MG63 (cell line): ENCODE data around the gene CHST9. TPM values are rescaled to one million over a fixed set of nuclear protein-coding genes. Genes with fewer than 3 reads are reported as not detected.
A peak's percentile ranks its signal among the peaks of the same experiment; 100 is the strongest.

ENCODE experiments used
- DNase-seq: peaks from one replicate; pipeline ENCODE4 v3.0.0-alpha.2; 2020
- H3K27me3 ChIP-seq: fragments of 250-450 bp; sonication (Bioruptor Pico); 2 replicates; pipeline ENCODE4 v1.5.1; 2020; ENCODE audit warnings: mild to moderate bottlenecking, moderate library complexity
- H3K36me3 ChIP-seq: fragments of 250-450 bp; sonication (Bioruptor Pico); 2 replicates; pipeline ENCODE4 v1.5.1; 2020; ENCODE audit warnings: mild to moderate bottlenecking, moderate library complexity
- H3K4me3 ChIP-seq: fragments of 250-450 bp; sonication (Bioruptor Pico); 2 replicates; pipeline ENCODE4 v1.5.1; 2020; ENCODE audit warnings: mild to moderate bottlenecking, moderate library complexity
- H3K9me3 ChIP-seq: fragments of 250-450 bp; sonication (Bioruptor Pico); 2 replicates; pipeline ENCODE4 v1.5.1; 2020; ENCODE audit warnings: mild to moderate bottlenecking, moderate library complexity
- total RNA-seq: library from RNA; depleted of rRNA; stranded (reverse); fragments of >200 nt; shearing (Covaris generic); gene quantifications from 2 replicates; pipeline ENCODE4 v1.2.3, GENCODE V29; 2014; ENCODE audit warnings: low replicate concordance

CHST9 gene
- total RNA-seq, 1 experiment from 2014 or later: not detected

DNA sequence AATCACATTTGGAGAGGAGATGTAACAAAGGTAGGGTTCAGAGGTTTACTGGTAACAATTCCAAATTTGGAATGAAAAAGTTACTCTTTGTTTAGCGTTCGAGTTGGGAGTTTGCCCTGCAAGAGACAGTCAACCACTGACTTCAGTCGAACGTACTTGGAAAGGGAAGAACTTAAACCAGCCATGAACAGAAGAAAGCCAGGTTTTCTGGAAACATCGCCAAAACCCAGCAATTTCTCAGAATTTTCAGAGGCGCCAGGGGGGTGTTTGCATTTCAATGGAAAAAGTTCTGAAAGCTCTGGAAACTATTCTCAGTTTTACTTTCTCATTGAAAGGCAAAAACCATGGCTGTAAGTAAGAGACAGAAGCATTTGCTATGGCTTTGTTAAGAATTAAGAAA is 291.1 kb downstream of the CHST9 start:
- H3K9me3 ChIP-seq: no peaks in the 10 kb centered on the region
- H3K36me3 ChIP-seq: no peaks in the 10 kb centered on the region
- no peak overlapping the region for H3K4me3 ChIP-seq
- no peaks in the 10 kb centered on the region for H3K27me3 ChIP-seq
- DNase-seq: no peak

DNA sequence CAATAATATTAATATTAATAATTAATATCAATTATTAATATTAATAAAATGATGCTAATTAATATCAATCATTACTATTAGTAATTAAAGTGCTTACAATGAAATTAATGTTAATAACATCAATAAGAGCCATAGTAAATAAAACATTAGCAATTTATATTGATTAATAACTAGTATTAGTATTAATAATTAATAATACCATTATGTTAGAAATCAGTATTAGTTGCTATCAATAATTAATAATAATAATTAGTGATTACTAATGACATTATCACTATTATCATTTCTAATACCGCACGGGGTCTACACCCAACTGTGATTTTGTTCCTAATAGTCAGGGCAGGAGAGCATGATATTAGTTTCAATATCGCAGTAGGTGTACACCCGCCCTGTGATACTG is 296.8 kb downstream of the CHST9 start:
- Histone ChIP-seq H3K36me3 (no peaks in the 10 kb centered on the region), H3K27me3 (no peaks in the 10 kb centered on the region), H3K9me3 (no peaks in the 10 kb centered on the region), H3K4me3 (no peak overlapping the region)
- DNase-seq: no peak

DNA sequence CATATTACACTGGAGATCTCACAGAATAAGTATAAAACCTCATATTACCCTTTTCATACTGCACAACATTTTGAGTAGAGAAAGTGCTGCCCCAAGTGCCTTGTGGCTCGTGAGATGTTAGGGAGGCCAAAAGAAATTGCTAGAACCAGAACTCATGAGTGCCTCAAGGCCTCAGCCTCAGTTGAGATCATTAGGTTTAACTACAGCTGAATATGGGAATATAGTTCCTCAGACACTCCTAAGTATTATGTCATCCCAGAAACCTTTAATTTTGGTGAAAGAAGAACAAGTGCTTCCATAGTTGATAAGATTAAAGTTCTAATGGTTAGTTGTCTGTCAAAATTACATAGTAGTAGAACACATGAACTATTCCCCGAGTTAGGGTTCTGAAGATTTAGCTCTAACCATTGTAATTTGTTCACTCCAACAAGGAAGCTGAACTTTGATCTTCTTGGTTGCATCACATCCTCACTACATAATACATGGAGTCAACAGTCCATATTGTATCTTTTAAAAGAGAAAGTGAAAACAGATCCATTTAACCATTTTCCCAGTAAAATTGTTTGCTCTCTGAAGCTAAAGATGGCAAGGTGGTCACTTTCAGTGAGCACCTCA is 310.0 kb downstream of the CHST9 start:
- DNase-seq: no peak
- no peaks in the 10 kb centered on the region for H3K27me3 ChIP-seq
- no peaks in the 10 kb centered on the region for H3K36me3 ChIP-seq
- H3K9me3 ChIP-seq: no peaks in the 10 kb centered on the region
- H3K4me3 ChIP-seq: no peak overlapping the region

DNA sequence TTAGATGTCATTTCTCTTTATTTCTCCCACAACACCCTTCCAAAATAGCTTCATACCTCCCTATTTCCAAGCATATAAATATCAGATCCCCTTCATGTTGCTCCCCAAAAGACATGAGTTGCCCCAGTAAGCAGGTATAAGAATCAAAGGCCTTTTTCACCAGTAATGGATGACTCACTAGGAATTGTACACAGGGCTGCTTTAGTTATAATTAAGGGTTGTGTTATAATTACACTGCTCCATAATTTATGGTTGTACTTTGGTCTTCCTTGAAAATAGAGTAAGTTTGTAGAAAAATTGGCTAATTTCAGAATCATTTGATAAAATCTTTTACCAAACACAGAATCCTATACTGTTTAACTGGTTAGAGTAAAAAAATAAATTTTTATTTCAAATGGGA is 310.8 kb downstream of the CHST9 start:
- Histone ChIP-seq H3K9me3 (no peaks in the 10 kb centered on the region), H3K4me3 (no peak overlapping the region), H3K36me3 (no peaks in the 10 kb centered on the region), H3K27me3 (no peaks in the 10 kb centered on the region)
- DNase-seq: no peak

DNA sequence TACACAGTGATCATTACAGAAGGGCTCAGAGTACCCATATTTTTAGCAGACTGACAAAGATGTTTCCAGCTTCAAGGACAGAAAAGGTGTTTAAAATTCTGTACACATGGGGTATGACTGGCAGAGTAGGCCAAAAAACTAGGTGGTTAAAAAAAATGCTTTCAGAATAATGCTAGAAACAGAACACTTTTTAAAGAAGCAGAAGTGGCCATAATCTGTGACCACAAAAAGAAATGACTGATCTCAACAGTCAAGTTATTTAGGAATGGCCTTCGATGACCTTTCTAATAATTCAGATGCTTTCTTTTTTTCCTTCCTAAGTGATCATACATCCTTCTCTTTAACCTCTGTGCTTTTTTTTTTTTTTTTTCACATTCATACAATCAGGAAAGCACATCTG is 315.5 kb downstream of the CHST9 start:
- no peak overlapping the region for H3K4me3 ChIP-seq
- no peaks in the 10 kb centered on the region for H3K9me3 ChIP-seq
- DNase-seq: no peak
- no peaks in the 10 kb centered on the region for H3K36me3 ChIP-seq
- 0 out of 2 replicates have a peak, but pooled peaks cover 3% of the 10 kb centered on the region for H3K27me3 ChIP-seq

DNA sequence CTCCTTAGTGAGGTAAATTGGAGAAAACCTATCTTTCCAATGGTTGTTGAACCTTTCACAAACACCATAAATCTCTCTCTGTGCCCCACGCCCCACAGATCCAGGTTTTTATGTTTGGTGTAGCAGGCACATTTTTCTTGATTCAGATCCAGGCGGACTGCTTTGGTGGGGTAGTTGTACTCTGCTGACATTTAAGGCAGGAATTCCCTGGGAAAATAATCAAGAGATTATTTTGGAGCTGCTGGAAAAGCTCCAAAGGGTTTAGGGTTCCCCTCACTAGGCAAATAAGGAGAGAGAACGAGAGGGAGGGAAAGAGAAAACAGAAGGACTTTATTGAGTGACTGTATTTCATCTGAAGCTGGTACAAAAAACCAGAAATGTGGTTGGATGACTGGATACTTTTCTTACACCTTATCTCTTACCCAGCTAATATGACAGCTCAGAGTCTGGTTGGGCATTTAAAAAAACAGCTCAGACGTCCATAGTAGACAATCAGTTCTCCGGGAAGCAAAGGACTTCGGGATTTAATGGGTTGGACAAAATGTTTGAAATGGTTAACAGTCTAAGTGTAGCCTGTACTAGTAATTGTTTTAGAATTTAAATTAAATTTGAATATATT is 316.0 kb downstream of the CHST9 start:
- Histone ChIP-seq H3K36me3 (no peaks in the 10 kb centered on the region), H3K4me3 (no peak overlapping the region), H3K27me3 (0 out of 2 replicates have a peak, but pooled peaks cover 3% of the 10 kb centered on the region), H3K9me3 (no peaks in the 10 kb centered on the region)
- DNase-seq: no peak

DNA sequence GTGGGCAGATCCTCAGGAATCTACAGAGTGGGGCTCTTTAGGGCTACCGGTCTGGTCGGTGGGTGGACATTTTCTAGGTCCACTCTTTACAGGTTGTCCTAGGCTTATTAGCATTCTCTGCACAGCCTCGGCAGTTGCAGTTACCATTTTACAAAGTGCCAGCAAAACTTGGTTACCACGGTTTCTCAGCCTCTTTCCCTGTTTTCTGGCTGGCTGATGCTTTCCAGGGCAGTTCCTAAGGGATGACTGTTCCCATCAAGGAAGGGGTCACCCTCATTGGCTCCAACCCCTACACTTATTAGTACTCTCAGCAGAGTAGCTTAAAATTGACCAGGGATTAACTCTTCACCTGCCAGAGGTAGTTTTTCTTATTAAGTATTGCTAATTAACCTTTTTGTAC is 317.6 kb downstream of the CHST9 start:
- Histone ChIP-seq H3K9me3 (no peaks in the 10 kb centered on the region), H3K36me3 (no peaks in the 10 kb centered on the region), H3K4me3 (no peak overlapping the region), H3K27me3 (0 out of 2 replicates have a peak, but pooled peaks cover 3% of the 10 kb centered on the region)
- DNase-seq: no peak

DNA sequence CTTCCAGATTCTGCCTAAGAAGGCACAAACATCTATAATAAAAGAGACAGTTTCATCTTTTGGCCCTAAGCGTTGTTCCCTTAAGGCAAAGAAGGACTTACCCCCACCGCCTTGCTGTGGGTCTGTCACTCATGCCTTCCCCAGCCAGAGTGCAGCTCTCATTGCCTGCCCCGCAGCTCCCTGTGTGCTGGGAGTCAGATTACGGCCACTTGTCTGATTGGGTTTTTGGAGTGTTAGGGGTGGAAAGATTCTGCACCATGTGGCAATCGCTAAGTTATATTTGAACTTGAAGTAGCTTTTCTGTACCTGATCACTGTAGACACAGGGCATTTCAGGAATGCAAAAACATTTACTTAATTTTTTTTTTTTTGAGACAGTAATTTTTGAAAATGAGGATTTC is 319.6 kb downstream of the CHST9 start, which contains the start of gene AQP4:
AQP4 (minus strand) TSS at position 151 of the 400 bp plus-strand sequence; CDS start at position 133, 18 bp downstream.
- DNase-seq: no peak
- H3K27me3 ChIP-seq: 0 out of 2 replicates have a peak, but pooled peaks cover 3% of the 10 kb centered on the region

DNA sequence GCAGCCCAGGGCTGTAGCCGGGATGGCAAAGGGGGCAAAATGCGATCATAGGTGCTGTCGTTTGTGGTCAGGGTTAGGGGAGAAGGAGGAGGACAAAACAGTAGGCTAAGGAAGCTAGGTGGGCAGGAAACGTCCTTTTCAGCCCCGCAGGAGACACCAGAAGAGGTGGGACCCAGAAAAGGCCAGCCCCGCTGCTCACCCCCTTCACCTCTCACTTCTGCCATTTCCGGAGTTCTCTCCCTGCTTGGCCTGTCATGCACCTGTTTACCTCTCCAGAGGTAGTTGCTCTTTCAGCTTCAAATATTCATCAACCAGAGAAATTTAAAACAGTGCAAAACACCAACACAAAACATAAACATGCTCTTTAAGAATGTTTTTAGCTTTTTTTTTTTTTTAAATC is 320.4 kb downstream of the CHST9 start:
- H3K4me3 ChIP-seq: no peak overlapping the region
- 0 out of 2 replicates have a peak, but pooled peaks cover 3% of the 10 kb centered on the region for H3K27me3 ChIP-seq
- no peak for DNase-seq
- H3K36me3 ChIP-seq: no peaks in the 10 kb centered on the region
- no peaks in the 10 kb centered on the region for H3K9me3 ChIP-seq

More for the DNA sequence above, 319.6 kb downstream of the CHST9 start, which contains the start of gene AQP4:
- H3K36me3 ChIP-seq: no peaks in the 10 kb centered on the region
- H3K4me3 ChIP-seq: no peak within 1 kb of the TSS
- H3K9me3 ChIP-seq: no peaks in the 10 kb centered on the region

DNA sequence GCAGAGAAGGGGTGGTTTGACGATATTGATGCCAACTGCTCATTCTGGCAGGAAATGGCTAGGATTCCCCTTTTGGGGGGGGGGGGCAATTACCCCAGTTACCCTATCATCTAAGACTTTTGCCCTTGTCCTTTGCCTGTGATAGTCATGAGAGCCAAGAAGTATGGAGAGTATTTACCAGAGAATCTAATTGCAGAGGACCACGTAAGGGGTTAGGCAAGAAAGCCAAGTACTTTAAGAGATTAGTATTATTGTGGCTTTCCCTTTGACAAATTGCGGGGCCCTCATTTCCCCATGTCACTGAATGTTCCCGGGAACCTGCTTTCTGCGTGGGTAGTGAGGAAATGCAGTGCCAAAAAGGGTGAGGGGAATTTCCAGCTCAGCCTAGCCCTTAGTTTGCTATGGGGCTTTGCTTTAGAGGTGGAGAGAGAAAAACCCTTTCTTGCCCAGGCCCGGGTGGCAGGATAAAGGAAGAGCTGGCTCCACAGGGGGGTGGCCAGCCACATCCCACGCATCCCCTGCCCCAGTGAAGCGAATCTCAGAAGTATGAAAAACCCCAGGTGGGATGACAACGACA is 321.1 kb downstream of the CHST9 start:
- Histone ChIP-seq H3K27me3 (0 out of 2 replicates have a peak, but pooled peaks cover 3% of the 10 kb centered on the region), H3K4me3 (no peak overlapping the region), H3K9me3 (no peaks in the 10 kb centered on the region), H3K36me3 (no peaks in the 10 kb centered on the region)
- DNase-seq: no peak

DNA sequence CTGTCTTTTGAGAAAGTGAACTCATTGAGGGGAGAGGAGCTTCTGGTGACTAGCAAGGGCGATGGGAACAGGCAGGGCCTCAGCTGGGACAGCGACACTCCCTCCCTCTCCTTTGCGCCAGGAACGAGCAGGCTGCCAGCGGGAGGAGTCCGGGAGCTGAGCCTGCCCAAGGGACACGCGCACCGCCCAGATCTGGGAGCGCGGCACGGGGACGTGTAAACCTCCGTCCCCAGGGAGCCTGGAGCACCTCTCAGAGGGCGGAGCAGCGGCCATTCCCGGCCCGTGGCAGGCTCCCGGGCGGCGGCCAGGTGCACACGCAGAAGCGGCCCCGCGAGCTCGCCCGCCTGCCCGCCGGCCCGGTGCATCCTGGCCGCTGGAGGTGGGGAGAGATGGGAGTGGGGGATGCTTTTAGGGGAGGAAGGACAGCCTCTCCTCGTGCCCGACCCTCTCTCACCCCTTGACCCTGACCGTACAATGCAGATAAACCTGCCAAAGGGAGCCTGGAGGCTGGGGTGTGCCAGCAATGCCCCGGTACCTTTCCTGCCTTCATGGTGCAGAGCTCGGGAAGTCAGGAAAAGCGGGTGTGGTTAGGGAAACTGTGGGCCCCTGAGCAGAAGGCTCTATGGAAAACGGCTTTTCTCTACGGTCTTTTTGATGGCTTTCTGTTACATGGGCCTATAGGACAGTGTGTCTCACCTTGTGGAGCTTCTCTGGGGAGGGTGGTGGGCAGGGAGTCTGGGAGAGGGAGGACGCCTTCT is 321.8 kb downstream of the CHST9 start:
- DNase-seq: peak; percentile 19
- peak overlapping the region; percentile 15; the same call in 1 of the 2 replicates for H3K4me3 ChIP-seq
- no peaks in the 10 kb centered on the region for H3K36me3 ChIP-seq
- 0 out of 2 replicates have a peak, but pooled peaks cover 3% of the 10 kb centered on the region for H3K27me3 ChIP-seq
- H3K9me3 ChIP-seq: no peaks in the 10 kb centered on the region

DNA sequence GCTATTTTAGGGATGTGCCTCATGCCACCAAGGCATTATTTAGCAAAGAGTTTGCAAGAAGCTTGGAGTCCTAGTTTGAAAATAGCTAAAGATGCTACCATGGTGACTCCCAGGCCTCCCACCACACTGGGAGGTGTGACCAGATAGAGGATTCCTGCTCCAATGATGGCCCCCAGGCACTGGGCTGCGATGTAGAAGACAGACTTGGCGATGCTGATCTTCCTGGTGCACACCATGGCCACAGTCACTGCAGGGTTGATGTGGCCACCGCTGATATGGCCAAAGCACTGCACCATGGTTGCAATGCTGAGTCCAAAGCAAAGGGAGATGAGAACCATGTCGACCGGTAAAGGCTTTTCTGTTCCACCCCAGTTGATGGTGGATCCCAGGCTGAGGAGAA is 323.0 kb downstream of the CHST9 start:
- Histone ChIP-seq H3K9me3 (no peaks in the 10 kb centered on the region), H3K36me3 (no peaks in the 10 kb centered on the region), H3K27me3 (0 out of 2 replicates have a peak, but pooled peaks cover 3% of the 10 kb centered on the region)

More for the DNA sequence above, 323.0 kb downstream of the CHST9 start:
- no peak overlapping the region for H3K4me3 ChIP-seq
- no peak for DNase-seq
